ENCODE data around the gene COTL1. TPM values are rescaled to one million over a fixed set of nuclear protein-coding genes. Genes with fewer than 3 reads are reported as not detected.

Gene COTL1
- polyA plus RNA-seq, 3 donors, result 123 to 153 (median 140) TPM

DNA sequence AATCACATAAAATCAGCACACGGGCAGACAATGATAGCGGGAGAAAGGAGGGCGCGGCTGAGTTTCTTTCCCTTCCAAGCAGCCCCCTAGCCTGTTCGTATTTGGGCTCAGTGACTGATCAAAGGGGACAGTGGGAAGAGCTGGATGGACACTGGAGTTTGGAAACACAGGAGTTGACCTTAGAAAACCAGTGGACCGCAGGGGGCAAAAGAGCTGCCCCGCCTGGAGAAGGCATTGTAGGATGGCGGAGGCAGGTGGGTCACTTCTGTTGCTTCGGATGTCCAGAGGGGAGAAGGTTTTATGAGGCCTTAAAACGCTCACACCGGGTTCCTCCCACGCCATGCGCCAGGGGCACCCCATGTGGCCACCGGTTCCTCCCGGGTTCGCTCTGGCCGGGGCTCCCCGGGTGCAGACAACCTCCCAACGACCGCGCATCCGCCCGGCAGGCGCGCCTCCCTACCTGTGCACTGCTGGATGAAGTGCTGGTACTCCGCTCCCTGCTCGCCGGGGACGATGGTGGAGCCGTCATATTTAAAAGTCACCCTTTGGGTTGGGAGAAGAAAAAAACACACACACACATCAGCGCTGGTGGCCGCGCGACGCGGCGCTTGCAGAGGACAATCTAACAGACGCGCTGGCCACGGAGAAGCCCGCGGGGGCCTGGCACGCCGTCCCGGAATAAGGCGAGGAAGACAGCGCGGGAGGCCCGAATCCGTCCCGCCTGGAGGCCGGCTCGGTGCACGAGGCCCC, 662 bp downstream of the COTL1 start:
- no peak for DNase-seq

DNA sequence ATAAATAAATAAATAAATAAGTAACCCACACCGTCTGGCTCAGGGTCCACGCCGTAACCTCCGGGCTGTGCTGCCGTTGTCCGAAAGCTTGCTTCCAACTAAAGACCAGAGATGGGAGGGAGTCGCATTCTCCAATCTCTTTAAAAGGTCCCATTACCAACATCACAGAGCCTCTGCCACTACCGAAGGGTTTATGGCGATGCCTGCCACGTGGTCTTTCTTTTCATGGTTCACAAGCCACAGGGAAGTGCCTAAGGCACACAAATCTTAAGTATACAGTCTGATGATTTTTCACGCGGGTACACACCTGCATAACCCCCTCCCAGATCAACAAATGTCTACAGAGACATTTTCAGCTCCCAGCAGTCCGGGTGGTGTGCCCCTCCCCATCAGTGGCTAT, 1.4 kb downstream of the COTL1 start:
- peak; percentile 68 for DNase-seq

DNA sequence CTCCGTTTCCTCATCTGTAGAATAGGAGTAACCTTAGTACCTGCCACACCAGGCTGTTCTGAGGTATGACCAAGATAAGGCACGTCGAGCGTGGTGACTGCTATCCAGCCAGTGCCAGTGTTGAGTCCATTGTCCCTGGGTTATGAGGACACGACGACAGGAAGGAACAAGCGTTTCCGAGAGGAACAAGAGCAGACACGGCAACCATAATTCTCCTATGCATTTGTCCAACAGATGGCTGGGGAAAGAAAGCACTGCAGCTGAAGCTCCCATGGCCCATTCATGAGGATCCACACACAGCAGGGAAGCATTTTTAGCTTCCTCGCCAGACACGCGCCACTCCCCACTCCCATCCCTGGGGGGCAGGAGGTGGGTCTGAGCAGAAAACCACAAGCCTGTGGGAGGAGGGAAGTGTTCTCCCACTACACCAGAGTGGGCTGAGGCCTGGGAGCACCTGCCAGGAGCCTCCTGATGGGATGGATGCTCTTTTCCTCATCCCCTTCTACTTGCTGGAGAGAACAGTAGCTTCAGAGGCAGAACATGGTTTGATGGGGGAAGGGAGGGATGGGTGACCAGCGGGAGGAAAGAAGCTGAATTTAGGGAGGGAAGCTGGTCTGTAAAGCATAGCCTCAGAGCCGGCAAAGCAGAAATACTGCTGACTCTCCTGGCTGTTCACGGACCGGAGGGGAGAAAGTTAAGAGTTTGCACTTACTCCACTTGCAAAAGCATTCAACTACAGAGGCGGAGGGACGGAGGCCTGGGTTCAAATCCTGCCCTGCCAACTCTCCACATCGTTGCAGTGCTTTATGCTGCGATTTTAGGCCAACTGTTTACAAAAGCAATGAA, 2.7 kb downstream of the COTL1 start:
- DNase-seq, result no peak

DNA sequence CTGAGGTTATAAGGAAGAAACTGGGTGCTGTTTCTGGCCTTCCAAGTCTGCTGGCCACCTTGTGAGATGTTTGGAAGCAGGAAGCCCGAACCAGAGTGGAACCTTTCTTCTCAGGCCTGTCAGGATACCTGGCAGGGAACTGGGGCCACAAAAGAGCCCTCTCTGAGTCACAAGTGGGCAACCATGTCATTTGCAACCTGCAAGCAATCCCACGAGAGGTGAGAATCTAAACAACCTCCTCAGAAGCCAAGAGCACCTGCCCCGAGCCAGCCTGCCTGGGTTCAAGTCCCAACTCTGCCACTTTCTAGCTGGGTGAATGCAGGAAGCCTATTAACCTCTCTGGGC, 3.3 kb downstream of the COTL1 start:
- DNase-seq, result no peak

DNA sequence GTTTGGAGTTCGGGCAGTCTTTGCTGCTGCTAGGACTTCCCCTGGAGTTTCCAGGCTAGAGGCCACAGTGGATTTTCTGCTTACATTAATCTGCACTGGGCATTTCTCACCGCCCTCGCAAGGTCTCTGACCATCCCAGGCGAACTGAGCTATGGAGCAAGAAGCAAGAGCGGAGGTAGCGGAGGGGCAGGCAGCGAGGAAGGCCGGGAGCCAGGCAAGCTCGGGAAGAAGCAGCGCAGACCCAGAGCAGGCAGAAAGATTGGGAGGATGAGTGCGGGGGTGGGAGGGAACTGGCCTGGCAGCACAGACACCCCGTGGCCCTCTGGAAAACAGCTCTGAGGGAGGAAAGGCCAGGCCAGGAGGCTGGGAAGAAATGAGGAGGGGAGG, 3.8 kb downstream of the COTL1 start:
- DNase-seq, result no peak

DNA sequence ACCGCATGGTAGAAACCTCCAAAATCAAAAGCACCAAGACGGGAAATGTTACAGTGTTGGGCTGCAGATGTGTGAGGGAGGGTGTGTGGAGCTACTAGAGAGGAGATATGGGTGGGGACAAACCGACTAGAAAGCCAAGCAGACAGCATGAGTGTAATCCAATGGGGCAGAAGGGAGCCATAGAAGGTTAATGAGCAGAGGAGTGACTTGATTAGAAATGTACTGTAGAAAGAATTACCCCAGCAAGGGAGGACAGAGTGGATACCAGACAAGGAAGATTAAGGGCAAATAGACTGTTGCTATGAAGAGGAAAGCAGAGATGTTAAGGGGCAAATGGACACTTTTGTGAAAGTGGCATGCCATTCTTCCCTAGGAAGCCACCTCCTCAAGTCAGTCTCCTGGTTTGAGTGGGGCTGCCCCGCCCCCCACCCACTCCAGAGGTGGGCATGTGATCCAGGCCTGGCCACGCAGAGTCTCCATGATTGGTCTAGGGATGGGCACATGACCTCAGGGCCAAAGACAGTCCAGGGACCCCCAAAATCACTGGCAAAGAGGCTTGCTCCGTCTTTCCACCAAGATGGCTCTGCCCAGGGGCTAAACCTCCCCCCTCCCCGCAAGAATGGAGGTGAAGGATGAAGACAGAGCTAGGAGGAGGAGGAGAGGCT, 4.3 kb downstream of the COTL1 start:
- no peak for DNase-seq

DNA sequence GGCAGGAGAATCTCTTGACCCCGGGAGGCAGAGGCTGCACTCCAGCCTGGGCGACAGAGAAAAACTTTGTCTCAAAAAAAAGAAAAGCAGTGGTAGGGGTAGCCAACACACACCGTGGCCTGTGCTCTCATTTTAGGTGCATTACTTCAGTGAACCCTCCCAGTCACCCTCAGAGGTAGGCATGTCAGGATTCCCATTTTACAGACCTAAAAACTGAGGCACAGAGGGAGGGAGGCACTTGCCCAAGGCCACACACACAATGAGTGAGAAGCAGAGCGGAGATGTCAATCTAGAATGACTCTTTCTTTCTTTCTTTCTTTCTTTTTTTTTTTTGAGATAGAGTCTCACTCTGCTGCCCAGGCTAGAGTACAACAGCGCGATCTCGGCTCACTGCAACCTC, 5.2 kb downstream of the COTL1 start:
- no peak for DNase-seq

DNA sequence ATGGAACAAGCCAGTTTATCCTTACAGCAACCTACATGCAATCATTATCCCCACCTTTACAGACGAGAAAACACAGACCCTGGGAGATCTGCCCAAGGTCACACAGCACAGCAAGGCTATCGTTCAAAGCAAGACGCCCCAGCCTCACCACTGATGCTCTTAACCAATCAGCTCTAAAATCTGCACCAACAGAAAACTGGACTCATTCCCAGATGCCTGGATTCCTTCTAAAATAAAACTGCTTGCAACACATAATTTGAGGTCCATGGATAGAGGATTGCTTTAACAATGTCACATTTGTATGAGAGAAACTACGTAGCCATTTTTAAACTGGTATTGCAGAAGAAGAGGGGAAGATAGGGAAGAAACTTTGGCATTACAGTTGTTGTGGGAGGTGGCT, 6.8 kb downstream of the COTL1 start:
- DNase-seq, result no peak

DNA sequence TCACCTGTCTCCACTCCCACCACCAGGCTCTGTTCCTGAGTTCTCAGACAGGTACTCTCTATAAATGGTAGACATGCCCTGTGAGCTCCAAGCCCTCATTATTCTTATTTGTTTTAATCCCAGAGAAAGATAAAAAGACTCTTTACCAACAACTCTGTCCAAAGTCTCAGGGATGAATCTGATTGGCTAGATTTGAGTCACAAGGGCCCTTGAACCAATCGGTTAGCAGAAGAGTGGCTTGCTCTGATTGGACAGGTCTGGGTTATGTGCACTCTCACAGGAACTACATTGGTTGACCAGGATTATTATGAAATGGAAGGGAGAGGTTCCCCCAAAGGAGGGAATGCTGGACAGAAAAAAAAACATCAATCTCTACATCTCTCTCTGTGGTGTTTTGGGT, 7.5 kb downstream of the COTL1 start:
- DNase-seq, result no peak

DNA sequence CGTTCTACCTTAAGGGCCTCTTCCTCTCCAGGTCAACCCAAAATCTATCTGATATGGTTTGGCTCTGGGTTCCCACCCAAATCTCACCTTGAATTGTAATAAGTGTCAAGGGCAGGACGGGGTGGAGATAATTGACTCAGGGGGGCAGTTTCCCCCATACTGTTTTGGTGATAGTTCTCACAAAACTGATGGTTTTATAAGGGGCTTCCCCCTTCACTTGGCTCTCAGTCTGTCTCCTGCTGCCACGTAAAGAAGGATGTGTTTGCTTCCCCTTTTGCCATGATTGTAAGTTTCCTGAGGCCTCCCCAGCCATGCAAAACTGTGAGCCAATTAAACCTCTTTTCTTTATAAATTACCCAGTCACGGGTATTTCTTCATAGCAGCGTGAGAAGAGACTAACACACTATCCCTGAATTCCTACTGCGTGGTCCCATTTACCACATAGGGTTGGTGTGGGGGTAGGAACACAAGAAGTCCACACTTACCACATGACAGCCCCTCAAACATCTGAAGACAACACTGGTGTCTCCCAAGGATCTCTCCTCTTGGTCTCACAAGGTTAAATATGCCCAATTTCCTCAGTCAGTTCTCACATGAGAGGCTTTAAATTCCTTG, 8.2 kb downstream of the COTL1 start:
- DNase-seq, result no peak

DNA sequence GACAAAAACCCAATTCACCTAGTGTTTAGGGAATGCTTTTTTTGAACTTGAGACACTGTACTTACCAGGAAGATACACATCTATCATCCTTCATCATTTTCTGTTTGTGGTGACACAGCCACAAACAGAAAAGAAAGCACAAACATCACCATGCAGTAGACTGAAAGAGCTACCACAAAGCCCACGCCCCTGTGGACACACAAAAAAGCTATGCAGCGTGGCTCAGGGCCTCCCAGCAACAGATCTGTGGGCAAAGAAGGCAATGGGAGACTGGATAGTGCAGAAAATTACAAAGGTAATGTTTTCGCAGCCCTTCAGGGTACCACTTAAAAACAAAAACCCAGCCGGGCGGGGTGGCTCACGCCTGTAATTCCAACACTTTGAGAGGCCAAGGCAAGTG, 9.6 kb downstream of the COTL1 start:
- no peak for DNase-seq

DNA sequence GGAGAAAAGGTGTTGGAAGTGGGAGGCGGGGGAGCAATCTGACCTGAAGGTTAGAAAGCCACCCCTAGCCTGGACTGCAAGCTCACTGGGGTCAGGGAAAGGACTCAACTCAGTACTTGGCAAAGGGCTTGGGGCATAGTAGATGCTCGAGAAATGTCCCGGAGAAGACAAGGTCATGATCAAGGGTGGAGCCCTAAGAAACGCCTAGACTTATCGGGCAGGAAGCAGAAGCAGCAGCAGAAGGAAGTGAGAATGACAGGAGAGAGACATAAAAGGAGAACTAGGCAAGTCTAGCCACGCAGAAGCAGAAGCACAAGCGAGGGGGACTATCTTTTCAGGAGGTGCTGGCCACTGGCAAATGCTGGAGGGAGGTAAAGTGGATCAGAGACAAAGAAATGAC, 10.2 kb downstream of the COTL1 start:
- no peak for DNase-seq

DNA sequence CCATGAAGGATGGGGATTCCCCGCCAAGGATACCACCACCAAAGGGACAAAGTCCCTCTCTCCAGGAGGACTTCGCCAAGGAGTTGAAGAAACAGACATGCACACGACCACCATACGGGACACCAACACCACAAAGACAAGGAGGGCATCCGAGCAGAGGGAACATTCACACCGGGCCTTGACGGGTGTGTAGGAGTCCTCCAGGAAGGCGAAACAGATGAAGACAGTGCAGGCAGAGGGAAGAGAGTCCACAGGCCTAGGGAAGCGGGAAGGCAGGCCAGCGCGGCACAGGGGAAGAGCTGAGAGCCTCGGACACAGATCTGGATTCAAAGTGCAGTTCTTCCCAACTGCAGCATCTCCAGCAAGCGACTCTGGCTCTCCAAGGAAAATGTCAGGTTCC, 10.8 kb downstream of the COTL1 start:
- no peak for DNase-seq

DNA sequence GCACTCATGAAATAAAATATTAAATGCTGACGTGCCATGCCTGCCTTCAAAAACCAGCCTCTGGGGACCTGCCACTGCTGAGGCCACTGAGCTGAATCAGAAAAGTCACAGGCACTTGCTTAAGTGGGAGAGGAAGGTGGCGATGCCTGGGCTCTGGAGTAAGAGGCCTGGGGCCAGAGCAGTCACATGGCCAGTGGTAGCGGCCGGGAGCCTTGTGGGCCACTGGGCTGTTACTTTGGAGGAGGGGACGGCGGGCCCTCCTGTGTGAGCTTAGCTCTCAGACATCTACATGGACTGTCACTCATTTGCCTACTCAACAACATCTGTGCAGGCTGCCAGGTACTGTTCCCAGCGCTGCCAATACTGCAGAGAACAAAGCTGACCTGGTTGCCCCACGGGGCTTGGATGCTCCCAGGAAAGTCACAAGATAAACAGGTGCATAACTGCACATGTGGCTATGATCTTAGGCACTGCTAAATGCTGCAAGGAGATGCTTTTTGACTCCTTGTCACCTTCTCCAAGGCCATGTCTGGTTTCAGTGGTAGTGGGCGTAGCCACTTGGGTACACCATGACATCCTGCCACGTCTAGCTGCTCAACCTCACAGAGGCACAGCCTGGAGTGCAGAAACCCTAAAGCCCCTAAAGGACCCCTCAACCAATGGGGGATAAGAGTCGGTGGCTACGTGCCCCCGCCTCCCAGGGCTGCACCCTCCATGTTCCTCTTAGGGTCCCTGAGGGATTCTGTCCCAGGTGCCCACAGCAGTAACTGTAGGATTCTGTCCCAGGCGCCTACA, 11.6 kb downstream of the COTL1 start:
- DNase-seq, result no peak

DNA sequence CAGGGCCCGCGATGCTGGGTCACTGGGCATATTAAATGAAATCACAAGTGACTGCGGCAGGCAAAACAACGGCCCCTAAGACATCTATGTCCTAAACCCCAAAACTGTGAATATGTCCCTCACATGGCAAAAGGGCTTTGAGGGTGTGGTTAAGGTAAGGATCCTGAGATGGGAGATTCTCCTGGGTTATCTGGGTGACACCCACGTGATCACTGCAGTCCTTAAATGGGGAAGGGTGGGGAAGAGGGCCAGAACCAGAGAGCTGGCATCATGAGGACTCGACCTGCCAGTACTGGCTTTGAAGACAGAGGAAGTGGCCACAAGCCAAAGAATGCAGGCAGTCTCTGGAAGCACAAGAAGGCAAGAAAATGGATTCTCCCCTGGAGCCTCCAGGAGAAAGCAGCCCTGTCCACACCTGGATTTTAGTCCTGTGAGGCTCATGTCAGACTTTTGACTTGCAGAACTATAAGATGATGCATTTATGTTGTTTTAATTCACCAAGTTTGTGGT, 12.5 kb downstream of the COTL1 start:
- DNase-seq, result no peak

DNA sequence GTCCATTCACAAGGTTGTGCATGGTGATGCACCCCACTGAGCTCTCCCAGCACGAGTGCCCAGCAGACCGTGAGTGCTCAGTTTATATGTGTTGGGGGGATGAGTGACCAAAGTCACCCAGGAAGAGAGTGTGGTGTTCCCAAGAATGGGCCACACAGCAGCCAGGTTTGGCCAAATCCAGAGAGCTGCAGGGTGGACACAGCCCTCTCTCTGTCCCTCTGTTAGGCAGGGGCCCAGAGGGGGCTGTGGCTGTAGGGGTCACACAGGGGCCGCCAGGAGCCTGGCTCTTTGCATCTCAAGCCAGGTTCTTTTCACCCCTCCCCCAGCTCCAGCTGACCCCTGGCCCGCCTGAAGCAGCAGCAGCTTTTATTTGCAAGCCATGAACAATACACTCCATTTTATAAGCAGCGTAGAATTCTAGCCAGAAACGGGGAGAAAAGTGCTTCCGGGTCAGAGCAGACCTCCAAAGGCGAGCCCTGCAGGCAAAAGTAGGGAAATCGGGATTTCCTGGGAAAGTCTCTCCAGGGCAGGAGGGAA, 13.3 kb downstream of the COTL1 start:
- DNase-seq, result no peak

DNA sequence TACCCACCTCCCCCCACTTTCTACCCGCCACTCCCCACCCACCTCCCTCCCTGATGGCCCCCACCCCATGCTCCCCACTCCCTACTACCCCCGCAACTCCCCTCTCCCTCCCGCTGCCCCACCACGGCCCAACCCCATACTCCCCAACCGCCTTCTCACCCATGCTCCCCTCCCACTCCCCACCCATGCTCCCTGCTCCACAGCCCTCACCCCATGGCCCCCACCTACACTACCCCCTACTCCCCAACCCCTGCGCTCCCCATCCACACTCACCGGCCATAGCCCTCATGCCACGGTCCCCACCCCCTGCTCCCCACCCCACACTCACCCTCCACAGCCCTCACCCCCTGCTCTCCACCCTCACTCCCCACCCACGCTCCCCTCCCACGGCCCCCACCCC, 13.9 kb downstream of the COTL1 start:
- no peak for DNase-seq

DNA sequence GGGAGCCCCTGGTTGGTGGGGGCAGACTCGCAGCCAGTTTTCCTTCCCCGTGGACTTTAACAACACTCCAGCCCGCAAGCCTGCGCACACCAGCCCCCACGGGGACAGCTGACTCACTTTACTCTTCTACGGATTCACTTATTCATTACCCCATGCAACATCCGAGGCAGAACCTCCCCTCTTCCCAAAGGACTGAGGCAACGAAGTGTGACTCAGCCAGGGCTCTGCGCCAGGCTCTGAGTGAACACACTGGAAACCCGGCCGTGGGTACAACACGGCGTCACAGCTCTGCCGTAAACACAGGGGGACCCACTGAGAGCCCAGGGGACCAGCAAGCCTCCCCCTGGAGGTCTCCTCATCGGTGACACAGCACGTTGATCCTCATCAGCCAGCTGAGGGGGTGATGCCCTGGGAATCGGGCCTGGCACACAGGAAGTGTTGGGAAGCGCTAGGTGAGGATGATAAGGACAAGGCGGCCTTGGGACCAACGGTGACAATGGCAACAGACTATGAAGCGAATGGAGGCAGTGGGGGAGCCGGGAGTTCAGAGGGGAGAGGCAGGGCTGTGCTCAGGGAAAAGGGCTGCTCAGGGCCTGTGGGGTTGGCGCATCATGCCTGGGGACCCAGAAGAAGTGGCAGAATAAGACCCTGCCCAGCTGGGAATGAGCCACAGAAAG, 14.6 kb downstream of the COTL1 start:
- DNase-seq, result no peak

DNA sequence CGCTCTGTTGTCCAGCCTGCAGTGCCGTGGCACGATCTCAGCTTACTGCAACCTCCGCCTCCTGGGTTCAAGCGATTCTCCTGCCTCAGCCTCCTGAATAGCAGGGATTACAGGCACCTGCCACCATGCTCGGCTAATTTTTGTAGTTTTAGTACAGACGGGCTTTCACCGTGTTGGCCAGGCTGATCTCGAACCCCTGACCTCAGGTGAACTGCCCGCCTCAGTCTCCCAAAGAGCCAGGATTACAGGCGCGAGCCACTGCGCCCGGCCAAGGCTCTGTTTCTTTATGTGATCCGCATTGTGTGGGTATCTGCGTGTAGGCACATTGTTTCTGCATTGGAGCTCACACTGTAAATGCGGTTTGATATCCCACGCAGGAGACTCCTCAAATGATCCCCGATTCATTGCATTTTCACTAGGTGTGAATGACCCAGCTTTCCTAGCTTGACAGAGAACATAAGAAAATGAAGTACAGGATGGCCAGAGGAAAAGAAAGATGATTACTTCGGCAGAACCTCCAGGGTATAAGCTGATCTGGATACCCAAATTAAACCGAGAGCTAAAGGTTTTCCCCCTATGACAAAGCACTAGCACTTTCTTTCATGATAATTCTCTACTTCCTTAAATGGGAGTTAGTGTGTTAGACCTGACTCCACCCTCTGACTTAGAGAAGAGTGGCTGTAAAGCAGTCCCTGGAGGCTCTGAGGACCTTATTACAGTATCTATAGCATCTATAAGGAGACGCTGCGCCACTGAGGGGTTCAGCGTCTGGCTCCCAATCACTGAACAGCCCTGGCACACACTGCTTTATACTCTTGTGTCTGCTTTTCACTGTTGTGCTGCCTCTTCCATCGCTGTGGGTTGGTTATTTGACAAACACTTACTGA, 17.3 kb downstream of the COTL1 start:
- no peak for DNase-seq

All from renal pelvis (tissue), 4 donors.